ENCODE results near the gene IL17B.

DNA sequence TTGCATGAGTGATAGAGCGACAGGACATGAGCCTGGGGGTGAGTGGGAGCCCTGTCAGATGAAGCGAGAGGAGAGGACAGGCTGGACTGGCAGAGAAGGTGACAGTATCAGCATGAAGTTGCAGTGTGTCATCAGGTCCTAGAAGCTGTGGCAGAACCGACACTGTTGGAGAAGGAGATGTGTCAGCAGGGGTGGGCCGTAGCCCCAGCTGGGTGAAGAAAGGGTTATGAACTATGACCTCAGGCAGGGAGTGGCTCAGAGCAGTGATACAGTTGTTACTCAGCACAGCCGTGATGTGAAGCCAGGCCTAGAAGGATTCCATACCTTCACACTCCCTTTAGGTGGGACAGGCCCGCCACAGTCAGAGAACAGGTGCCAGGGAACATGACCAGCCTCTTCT lies 13.7 kb downstream of the IL17B start:
- TF ChIP-seq POLR2A (IDR thresholded peaks at IDR 0.05), result no peak
- TF ChIP-seq CTCF (IDR thresholded peaks at IDR 0.05), result no peak

Measured in adrenal gland (tissue), 5 donors.